ENCODE measurements around the gene AKT1. TPM values are rescaled to one million over a fixed set of nuclear protein-coding genes. Genes with fewer than 3 reads are reported as not detected.
"Not testable (repeated sequence)": the region's sequence is repeated elsewhere in the genome, so short reads cannot be mapped to it uniquely, and the experiment has no call there.

AKT1 gene
- total RNA-seq, 1 donor from 2014 or later = 112 TPM

DNA sequence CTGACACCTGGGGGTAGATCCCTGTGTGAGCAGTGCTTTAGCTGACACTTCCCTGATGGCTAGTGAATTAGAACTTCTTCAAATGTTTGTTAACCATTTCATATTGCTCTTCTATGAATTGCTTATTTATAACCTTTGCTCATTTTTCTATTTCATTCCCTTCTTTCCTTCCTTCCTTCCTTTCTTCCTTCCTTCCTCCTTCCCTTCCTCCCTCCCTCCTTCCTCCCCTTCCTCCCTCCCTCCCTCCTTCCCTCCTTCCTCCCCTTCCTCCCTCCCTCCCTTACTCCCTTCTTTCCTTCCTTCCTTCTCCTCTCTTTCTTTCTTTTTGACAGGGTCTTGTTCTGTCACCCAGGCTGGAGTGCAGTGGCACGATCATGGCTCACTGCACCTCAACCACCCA lies 46.2 kb upstream of the AKT1 start:
- intact Hi-C loops (cut with DNase I) = no loop called here
- no peak for TF ChIP-seq CTCF (IDR thresholded peaks at IDR 0.05)
- no peaks in the 10 kb centered on the region for H3K36me3 ChIP-seq
- no peak for DNase-seq (ENCODE audit: low spot score in 2 of 2)
- H3K4me1 ChIP-seq = peaks cover 0 to 14% of the 10 kb centered on the region in 2 donors
- H3K27ac ChIP-seq = no peak overlapping the region
- no peak overlapping the region for H3K4me3 ChIP-seq
- H3K9me3 ChIP-seq = no peaks in the 10 kb centered on the region
- H3K27me3 ChIP-seq = no peaks in the 10 kb centered on the region

DNA sequence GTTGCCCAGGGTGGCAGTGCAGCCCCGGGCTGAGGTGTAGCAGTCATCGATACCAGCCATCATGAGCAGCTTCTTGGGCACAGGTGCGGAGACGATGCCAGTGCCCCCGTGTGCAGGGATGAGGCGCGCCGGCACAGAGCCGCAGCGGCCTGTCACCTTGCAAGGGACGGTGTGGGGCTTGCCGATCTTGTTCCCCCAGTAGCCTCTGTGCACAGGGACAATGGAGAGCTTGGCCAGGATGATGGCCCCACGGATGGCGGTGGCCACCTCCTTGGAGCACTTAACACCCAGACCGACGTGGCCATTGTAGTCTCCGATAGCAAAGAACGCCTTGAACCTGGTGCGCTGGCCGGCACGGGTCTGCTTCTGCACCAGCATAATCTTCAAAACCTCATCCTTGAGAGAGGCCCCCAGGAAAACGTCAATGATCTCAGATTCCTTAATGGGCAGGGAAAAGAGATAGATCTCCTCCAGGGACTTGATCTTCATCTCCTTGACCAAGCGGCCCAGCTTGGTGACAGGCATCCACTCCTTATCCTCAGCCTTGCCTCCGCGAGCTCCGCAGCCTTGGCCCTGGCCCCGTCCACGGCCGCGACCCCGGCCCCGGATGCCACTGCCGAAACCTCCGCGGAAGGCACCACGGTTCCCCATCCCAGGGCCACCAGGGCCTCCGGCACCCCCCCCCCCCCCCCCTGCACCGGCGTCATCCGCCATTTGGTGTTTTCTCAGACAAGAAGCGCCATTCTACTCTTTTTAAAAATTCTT lies 40.8 kb upstream of the AKT1 start:
- intact Hi-C loops (cut with DNase I); H3K27me3 ChIP-seq; H3K4me1 ChIP-seq; H3K36me3 ChIP-seq; H3K4me3 ChIP-seq; H3K27ac ChIP-seq; H3K9me3 ChIP-seq: not testable (repeated sequence)
- peak in 1 of 2 donors; percentile 44 for DNase-seq (ENCODE audit: low spot score in 2 of 2)

DNA sequence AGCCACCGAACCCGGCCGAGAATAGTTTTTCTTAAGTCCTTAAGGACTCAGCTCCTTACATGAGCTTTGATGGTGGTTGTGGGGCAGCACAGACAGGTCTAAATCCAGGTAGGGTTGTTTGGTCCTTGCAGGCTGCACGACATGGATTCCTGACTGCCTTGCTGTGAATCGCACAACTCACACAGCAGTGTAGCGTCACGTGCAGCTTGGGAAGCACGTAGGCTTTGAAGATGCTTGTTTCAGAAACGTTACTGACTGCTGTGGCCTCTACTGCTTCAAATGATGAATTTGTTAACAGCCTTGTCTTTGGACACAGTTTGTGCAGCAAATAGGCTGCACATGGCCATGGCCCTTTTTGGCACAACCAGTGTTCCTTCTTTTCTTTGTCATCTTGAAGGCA lies 35.2 kb upstream of the AKT1 start:
- no peaks in the 10 kb centered on the region for H3K9me3 ChIP-seq
- no peak overlapping the region for H3K27ac ChIP-seq
- H3K4me1 ChIP-seq = peaks cover 8 to 12% of the 10 kb centered on the region in 2 donors
- no peak overlapping the region for H3K4me3 ChIP-seq
- TF ChIP-seq CTCF (IDR thresholded peaks at IDR 0.05) = no peak
- H3K36me3 ChIP-seq = no peaks in the 10 kb centered on the region
- H3K27me3 ChIP-seq = no peaks in the 10 kb centered on the region
- intact Hi-C loops (cut with DNase I) = no loop called here
- no peak for DNase-seq (ENCODE audit: low spot score in 2 of 2)

DNA sequence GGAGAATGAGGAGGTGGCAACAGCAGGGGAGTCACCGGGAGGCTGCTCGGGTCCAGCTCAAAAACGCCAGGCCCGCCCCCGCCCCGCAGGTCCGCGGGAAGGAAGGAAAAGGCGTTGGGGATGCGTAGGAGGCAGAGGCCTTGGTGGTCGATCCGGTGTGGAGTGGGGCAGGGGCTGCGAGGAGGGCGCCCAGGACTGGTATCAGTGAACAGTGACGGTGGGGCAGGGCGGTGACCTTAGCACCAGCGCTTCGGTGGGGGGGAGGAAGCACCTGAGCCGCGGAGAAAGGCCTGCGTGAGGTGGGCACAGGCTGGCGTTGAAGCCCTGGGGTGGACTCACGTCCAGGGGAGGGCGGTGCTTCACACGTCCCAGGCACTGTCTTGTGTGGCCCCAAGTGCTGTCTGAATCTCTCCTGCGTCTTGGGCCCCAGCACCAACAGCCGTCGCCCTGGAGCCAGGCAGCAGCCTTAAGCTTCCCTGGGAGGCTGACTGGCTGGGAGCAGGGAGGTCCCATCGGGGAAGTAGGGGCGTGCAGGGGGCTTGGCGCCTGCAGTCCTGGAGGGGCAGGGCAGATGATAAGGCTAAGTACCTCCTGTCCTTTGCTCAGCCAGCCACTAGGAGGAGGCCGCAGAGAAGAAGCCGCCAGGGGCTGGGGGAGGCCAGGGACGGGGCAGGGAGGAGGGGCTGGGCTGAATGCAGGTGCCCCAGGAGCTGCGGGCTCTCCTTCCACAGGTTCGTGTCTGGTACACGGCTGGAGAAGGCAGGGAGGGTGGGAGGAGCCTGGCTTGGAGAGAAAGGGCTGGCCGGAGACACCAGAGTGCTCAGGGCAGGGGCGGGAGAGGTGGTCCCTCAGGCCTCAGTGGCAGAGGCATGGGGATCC lies 31.9 kb upstream of the AKT1 start:
- Histone ChIP-seq H3K36me3 (no peaks in the 10 kb centered on the region), H3K9me3 (no peaks in the 10 kb centered on the region), H3K27ac (no peak overlapping the region), H3K4me3 (peak overlapping the region; percentile 63 to 92), H3K4me1 (peaks cover 8 to 12% of the 10 kb centered on the region in 2 donors), H3K27me3 (no peaks in the 10 kb centered on the region)
- TF ChIP-seq CTCF (IDR thresholded peaks at IDR 0.05) = peak; percentile 10 to 32 (median 19)
- peak in 1 of 2 donors; percentile 65 for DNase-seq (ENCODE audit: low spot score in 2 of 2)
- intact Hi-C loops (cut with DNase I) = loop anchor here (5.0 kb wide), 1 partner anchor 145 kb away; no protein-coding TSS in a partner anchor

- intact Hi-C loops (cut with DNase I) = loop anchor here (1.0 to 5.0 kb wide), 3 partner anchors 27 to 145 kb away; no protein-coding TSS in a partner anchor
- H3K27ac ChIP-seq = no peak overlapping the region
- no peaks in the 10 kb centered on the region for H3K27me3 ChIP-seq
- TF ChIP-seq CTCF (IDR thresholded peaks at IDR 0.05) = no peak
- H3K36me3 ChIP-seq = no peaks in the 10 kb centered on the region
- H3K4me3 ChIP-seq = peak overlapping the region; percentile 63 to 92
- H3K9me3 ChIP-seq = no peaks in the 10 kb centered on the region
- H3K4me1 ChIP-seq = peaks cover 8 to 12% of the 10 kb centered on the region in 2 donors
- DNase-seq (ENCODE audit: low spot score in 2 of 2) = no peak
Observed at GRCh38 chr14:104826861-104827176, 31.3 kb upstream of the AKT1 start.
